C4-2B (cell line): Measurements from ENCODE around the gene AGAP1.

ENCODE experiments used
- H3K27ac ChIP-seq: fragments of 450-650 bp; 2 replicates; pipeline ENCODE4 v1.5.1; 2017
- CTCF ChIP-seq: fragments of 450-650 bp; conservative IDR thresholded peaks from 2 replicates; pipeline ENCODE4 v1.5.1; 2017; ENCODE audit warnings: mild to moderate bottlenecking
- ZFX ChIP-seq: fragments of 450-650 bp; IDR thresholded peaks from 2 replicates; pipeline ENCODE4 v1.6.1; 2017

The AGAP1 gene

GRCh38 chr2:236113425-236113824 lies 619.6 kb downstream of the AGAP1 start:
- TF ChIP-seq CTCF, result no peak
- TF ChIP-seq ZFX, result no peak
- no peak overlapping the region for H3K27ac ChIP-seq

- no peak for TF ChIP-seq ZFX
- no peak for TF ChIP-seq CTCF
- H3K27ac ChIP-seq, result no peak overlapping the region
These were observed 620.1 kb downstream of the AGAP1 start for GRCh38 chr2:236113948-236114347.

- no peak for TF ChIP-seq CTCF
- TF ChIP-seq ZFX, result no peak
- H3K27ac ChIP-seq, result no peak overlapping the region
These were observed 621.1 kb downstream of the AGAP1 start for GRCh38 chr2:236114959-236115358.

GRCh38 chr2:236117401-236117800 lies 623.6 kb downstream of the AGAP1 start:
- TF ChIP-seq ZFX (no peak), CTCF (no peak)
- H3K27ac ChIP-seq, result no peak overlapping the region

- TF ChIP-seq CTCF (no peak), ZFX (no peak)
- H3K27ac ChIP-seq, result no peak overlapping the region
These were observed 624.0 kb downstream of the AGAP1 start for GRCh38 chr2:236117861-236118269.

- no peak overlapping the region for H3K27ac ChIP-seq
- no peak for TF ChIP-seq CTCF
- TF ChIP-seq ZFX, result no peak
These were observed 625.2 kb downstream of the AGAP1 start for GRCh38 chr2:236119003-236119402.

- TF ChIP-seq ZFX (no peak), CTCF (no peak)
- no peak overlapping the region for H3K27ac ChIP-seq
These were observed 625.6 kb downstream of the AGAP1 start for GRCh38 chr2:236119476-236119875.
